ENCODE results near the gene STK16. TPM values are rescaled to one million over a fixed set of nuclear protein-coding genes. Genes with fewer than 3 reads are reported as not detected.

Gene STK16
- total RNA-seq (35.6 and 38.8 TPM in 2 replicates), polyA plus RNA-seq (7.7 and 10.1 TPM in 2 replicates)

DNA sequence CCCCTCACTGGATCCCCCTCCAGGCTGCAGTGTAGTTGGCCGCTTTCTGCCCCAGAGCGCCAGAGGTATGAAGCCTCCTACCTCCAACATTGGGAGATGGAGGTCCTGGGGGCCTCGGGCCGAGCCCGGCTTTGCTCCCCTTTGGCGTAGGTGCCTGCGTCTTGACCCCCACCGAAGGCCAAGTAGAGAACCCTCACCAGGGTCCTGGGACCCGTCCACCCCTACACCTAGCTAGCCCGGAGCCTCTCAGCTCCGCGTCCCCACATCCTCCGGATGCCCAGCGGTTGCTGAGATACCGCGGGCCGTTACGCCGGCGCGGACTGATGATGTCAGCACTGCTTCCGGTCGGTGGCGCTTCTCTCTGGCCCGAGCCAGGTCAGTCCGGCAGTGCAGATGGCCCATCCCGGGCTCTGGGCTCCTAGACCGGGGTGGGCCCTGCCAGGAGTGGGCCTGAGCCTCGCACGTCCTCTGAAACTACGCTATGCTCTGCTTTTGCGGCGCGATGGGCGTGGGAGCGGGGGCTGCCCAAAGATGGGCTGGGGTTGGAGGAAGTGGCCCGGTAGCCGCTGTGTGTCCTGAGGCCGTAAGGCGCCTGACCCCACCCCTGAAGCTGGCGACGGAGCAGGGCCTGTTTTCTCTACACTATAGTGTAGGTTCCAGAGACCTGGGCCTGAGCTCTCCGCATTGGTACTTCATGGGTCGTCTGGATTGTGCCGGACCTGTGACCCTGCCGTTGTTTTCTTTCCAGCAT, at the start of gene STK16, which contains the start of gene GLB1L:
Gene STK16 (plus strand): TSS at position 332 of the 751 bp plus-strand sequence. CDS start 521 bp downstream, outside the sequence.
Gene GLB1L (minus strand): TSS at position 297 of the 751 bp plus-strand sequence. CDS start 1,871 bp downstream, outside the sequence.
- H4K20me1 ChIP-seq (ENCODE audit: insufficient read depth, poor library complexity, severe bottlenecking) = no peaks in the 10 kb centered on the region
- H3K4me1 ChIP-seq (ENCODE audit: insufficient read depth) = peaks cover 36% of the 10 kb centered on the region
- 1% methylated on average over 46 of the region's 46 CpGs for WGBS (ENCODE audit: low lambda C conversion rate, missing lambda C conversion rate)

GRCh38 chr2:219197388-219197787, 47.9 kb upstream of the STK16 start:
- Histone ChIP-seq H3K9me3 (ENCODE audit: low read depth) (no peaks in the 10 kb centered on the region), H3K36me3 (replicated peaks; ENCODE audit: insufficient read depth, low read depth) (no peaks in the 10 kb centered on the region), H3K27ac (no peak overlapping the region), H3K4me3 (no peak overlapping the region), H3K9me2 (replicated peaks; ENCODE audit: insufficient read depth) (no peaks in the 10 kb centered on the region), H3K4me2 (no peak overlapping the region), H3K27me3 (no peaks in the 10 kb centered on the region), H4K20me1 (ENCODE audit: insufficient read depth, poor library complexity, severe bottlenecking) (no peaks in the 10 kb centered on the region), H3K4me1 (ENCODE audit: insufficient read depth) (no peaks in the 10 kb centered on the region), H2AFZ (no peak overlapping the region), H3K79me2 (no peaks in the 10 kb centered on the region)
- 100% methylated on average over 1 of the region's 1 CpG for WGBS (ENCODE audit: low lambda C conversion rate, missing lambda C conversion rate)
- TF ChIP-seq CTCF (IDR thresholded peaks at IDR 0.05; ENCODE audit: poor library complexity) (no peak), EZH2phosphoT487 (IDR thresholded peaks at IDR 0.05; ENCODE audit: low read depth, severe bottlenecking, unreplicated experiment) (no peak), EZH2 (IDR thresholded peaks at IDR 0.05; ENCODE audit: borderline replicate concordance) (no peak)
- no peak for DNase-seq (ENCODE audit: low spot score)

More for the DNA sequence above, at the start of gene STK16, which contains the start of gene GLB1L:
- Histone ChIP-seq H3K4me2 (peak within 1 kb of the TSS; percentile 89), H3K79me2 (peaks cover 22% of the 10 kb centered on the region), H3K4me3 (peak within 1 kb of the TSS; percentile 48), H3K36me3 (replicated peaks; ENCODE audit: insufficient read depth, low read depth) (no peaks in the 10 kb centered on the region), H3K9me3 (ENCODE audit: low read depth) (no peaks in the 10 kb centered on the region), H2AFZ (peak within 1 kb of the TSS; percentile 86), H3K27ac (peak within 1 kb of the TSS; percentile 93), H3K27me3 (no peaks in the 10 kb centered on the region), H3K9me2 (replicated peaks; ENCODE audit: insufficient read depth) (no peaks in the 10 kb centered on the region)
- TF ChIP-seq CTCF (IDR thresholded peaks at IDR 0.05; ENCODE audit: poor library complexity) = no peak
- no peak for TF ChIP-seq EZH2phosphoT487 (IDR thresholded peaks at IDR 0.05; ENCODE audit: low read depth, severe bottlenecking, unreplicated experiment)
- no peak for TF ChIP-seq EZH2 (IDR thresholded peaks at IDR 0.05; ENCODE audit: borderline replicate concordance)
- peak; percentile 95 for DNase-seq (ENCODE audit: low spot score)

GRCh38 chr2:219198974-219199373, 46.3 kb upstream of the STK16 start:
- H3K4me2 ChIP-seq = no peak overlapping the region
- TF ChIP-seq EZH2 (IDR thresholded peaks at IDR 0.05; ENCODE audit: borderline replicate concordance) (no peak), CTCF (IDR thresholded peaks at IDR 0.05; ENCODE audit: poor library complexity) (no peak), EZH2phosphoT487 (IDR thresholded peaks at IDR 0.05; ENCODE audit: low read depth, severe bottlenecking, unreplicated experiment) (no peak)
- no peaks in the 10 kb centered on the region for H3K79me2 ChIP-seq
- no peaks in the 10 kb centered on the region for H3K36me3 ChIP-seq (replicated peaks; ENCODE audit: insufficient read depth, low read depth)
- H3K4me1 ChIP-seq (ENCODE audit: insufficient read depth) = no peaks in the 10 kb centered on the region
- H2AFZ ChIP-seq = no peak overlapping the region
- H4K20me1 ChIP-seq (ENCODE audit: insufficient read depth, poor library complexity, severe bottlenecking) = no peaks in the 10 kb centered on the region
- no peak overlapping the region for H3K27ac ChIP-seq
- no peak overlapping the region for H3K4me3 ChIP-seq
- no peak for DNase-seq (ENCODE audit: low spot score)
- no peaks in the 10 kb centered on the region for H3K27me3 ChIP-seq
- no peaks in the 10 kb centered on the region for H3K9me2 ChIP-seq (replicated peaks; ENCODE audit: insufficient read depth)
- H3K9me3 ChIP-seq (ENCODE audit: low read depth) = no peaks in the 10 kb centered on the region
- 77% methylated on average over 5 of the region's 5 CpGs for WGBS (ENCODE audit: low lambda C conversion rate, missing lambda C conversion rate)

Measured in hepatocyte (in vitro differentiated cells).